ENCODE measurements around the gene MGARP. TPM values are rescaled to one million over a fixed set of nuclear protein-coding genes. Genes with fewer than 3 reads are reported as not detected.

The MGARP gene
- total and polyA plus RNA-seq, 4 donors, result 0.09 to 0.17 (median 0.09) TPM; not detected in 1

- Histone ChIP-seq H3K4me1 (ENCODE audit: control insufficient read depth in 4 of 4, insufficient read depth in 4 of 4, low read length in 3 of 4) (peaks cover 3 to 23% (median 20%) of the 10 kb centered on the region in 4 donors), H3K27ac (ENCODE audit: low read depth in 1 of 2, low read length in 2 of 2) (peak overlapping the region; percentile 72 to 84), H3K9me3 (ENCODE audit: control insufficient read depth in 4 of 4, low read length in 3 of 4) (no peaks in the 10 kb centered on the region), H3K27me3 (ENCODE audit: control insufficient read depth in 4 of 4, insufficient read depth in 4 of 4, low read length in 3 of 4) (no peaks in the 10 kb centered on the region), H3K4me3 (ENCODE audit: low read depth in 1 of 3, low read length in 3 of 3) (peak overlapping the region in 2 of 3 donors; percentile 87 to 93), H3K36me3 (ENCODE audit: control insufficient read depth in 4 of 4, insufficient read depth in 3 of 4, low read depth in 1 of 4, low read length in 3 of 4) (peaks cover 1 to 9% (median 6%) of the 10 kb centered on the region in 4 donors), H3K9ac (ENCODE audit: low read depth in 1 of 2, low read length in 2 of 2) (peak overlapping the region; percentile 79 to 85)
- WGBS, result 29% methylated on average over 6 of the region's 6 CpGs
- TF ChIP-seq RXRA (IDR thresholded peaks at IDR 0.05), result no peak
- no peak for TF ChIP-seq SP1 (IDR thresholded peaks at IDR 0.05)
- no peak for TF ChIP-seq FOXA2 (IDR thresholded peaks at IDR 0.05)
- TF ChIP-seq CTCF (IDR thresholded peaks at IDR 0.05; ENCODE audit: low read depth, low read length, missing input control), result no peak
- TF ChIP-seq HNF4G (IDR thresholded peaks at IDR 0.05), result no peak
- TF ChIP-seq ATF3 (IDR thresholded peaks at IDR 0.05), result no peak
- no peak for TF ChIP-seq NR2F2 (IDR thresholded peaks at IDR 0.05)
- no peak for TF ChIP-seq MAX (IDR thresholded peaks at IDR 0.05)
- DNase-seq (ENCODE audit: low spot score), result no peak
Observed at GRCh38 chr4:139295942-139296299, 15.9 kb upstream of the MGARP start.

GRCh38 chr4:139295206-139295941, 15.3 kb upstream of the MGARP start:
- Histone ChIP-seq H3K27me3 (ENCODE audit: control insufficient read depth in 4 of 4, insufficient read depth in 4 of 4, low read length in 3 of 4) (no peaks in the 10 kb centered on the region), H3K4me1 (ENCODE audit: control insufficient read depth in 4 of 4, insufficient read depth in 4 of 4, low read length in 3 of 4) (peaks cover 3 to 21% (median 18%) of the 10 kb centered on the region in 4 donors), H3K9ac (ENCODE audit: low read depth in 1 of 2, low read length in 2 of 2) (peak overlapping the region; percentile 85 to 95), H3K4me3 (ENCODE audit: low read depth in 1 of 3, low read length in 3 of 3) (peak overlapping the region; percentile 87 to 93 (median 89)), H3K27ac (ENCODE audit: low read depth in 1 of 2, low read length in 2 of 2) (peak overlapping the region; percentile 72 to 84), H3K36me3 (ENCODE audit: control insufficient read depth in 4 of 4, insufficient read depth in 3 of 4, low read depth in 1 of 4, low read length in 3 of 4) (peaks cover 5 to 13% (median 8%) of the 10 kb centered on the region in 4 donors), H3K9me3 (ENCODE audit: control insufficient read depth in 4 of 4, low read length in 3 of 4) (no peaks in the 10 kb centered on the region)
- peak; percentile 100 for DNase-seq (ENCODE audit: low spot score)
- under 1% methylated on average over 51 of the region's 51 CpGs for WGBS
- peak; percentile 53 for TF ChIP-seq TAF1 (conservative IDR thresholded peaks at IDR 0.05)
- no peak for TF ChIP-seq NR2F2 (IDR thresholded peaks at IDR 0.05)
- TF ChIP-seq YY1 (IDR thresholded peaks at IDR 0.05), result peak; percentile 99
- TF ChIP-seq ZBTB33 (IDR thresholded peaks at IDR 0.05), result no peak
- peak; percentile 11 for TF ChIP-seq SP1 (IDR thresholded peaks at IDR 0.05)
- peak; percentile 24 to 67 for TF ChIP-seq HNF4A (conservative IDR thresholded peaks at IDR 0.05)
- TF ChIP-seq GABPA (IDR thresholded peaks at IDR 0.05 in 1 of 2, conservative IDR thresholded peaks at IDR 0.05 in 1 of 2), result peak in 1 of 2 donors; percentile 50
- peak; percentile 30 for TF ChIP-seq REST (IDR thresholded peaks at IDR 0.05)
- no peak for TF ChIP-seq JUND (IDR thresholded peaks at IDR 0.05)
- TF ChIP-seq RXRA (IDR thresholded peaks at IDR 0.05), result peak; percentile 11 to 40
- TF ChIP-seq EGR1 (IDR thresholded peaks at IDR 0.05; ENCODE audit: low read depth in 2 of 2), result peak in 1 of 2 donors; percentile 27
- TF ChIP-seq FOXA1 (IDR thresholded peaks at IDR 0.05), result no peak
- TF ChIP-seq FOXA2 (IDR thresholded peaks at IDR 0.05), result no peak
- peak; percentile 18 for TF ChIP-seq HNF4G (IDR thresholded peaks at IDR 0.05)
- peak; percentile 77 to 86 for TF ChIP-seq RAD21 (IDR thresholded peaks at IDR 0.05)
- TF ChIP-seq CTCF (IDR thresholded peaks at IDR 0.05; ENCODE audit: low read depth, low read length, missing input control), result peak; percentile 90
